HG03342 (cell line): ENCODE results near the gene APOO.
"Not testable (repeated sequence)": the region's sequence is repeated elsewhere in the genome, so short reads cannot be mapped to it uniquely, and the experiment has no call there.

Experiments used
- ATAC-seq: cut with Tn5 transposase; IDR thresholded peaks from one replicate; pipeline ENCODE4 v1.9.1; 2021; ENCODE audit warnings: mild to moderate bottlenecking, moderate library complexity; ENCODE audit not compliant: unreplicated experiment

APOO gene

DNA sequence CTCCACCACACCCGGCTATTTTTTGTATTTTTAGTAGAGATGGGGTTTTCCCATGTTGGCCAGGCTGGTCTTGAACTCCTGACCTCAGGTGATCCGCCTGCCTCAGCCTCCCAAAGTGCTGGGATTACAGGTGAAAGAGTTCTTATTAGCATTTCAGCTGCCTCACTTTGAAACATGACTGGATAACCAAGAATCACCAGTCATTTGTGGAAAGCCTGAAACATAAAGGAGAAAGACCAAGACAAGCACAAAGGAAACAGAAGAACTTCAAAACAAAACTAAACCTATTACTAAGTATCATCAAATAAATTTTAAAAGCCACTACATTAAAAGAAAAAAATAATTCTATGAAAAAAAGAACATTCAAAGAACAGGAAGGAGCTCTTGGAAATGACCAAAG lies 45.8 kb downstream of the APOO start:
- not testable (repeated sequence) for ATAC-seq

DNA sequence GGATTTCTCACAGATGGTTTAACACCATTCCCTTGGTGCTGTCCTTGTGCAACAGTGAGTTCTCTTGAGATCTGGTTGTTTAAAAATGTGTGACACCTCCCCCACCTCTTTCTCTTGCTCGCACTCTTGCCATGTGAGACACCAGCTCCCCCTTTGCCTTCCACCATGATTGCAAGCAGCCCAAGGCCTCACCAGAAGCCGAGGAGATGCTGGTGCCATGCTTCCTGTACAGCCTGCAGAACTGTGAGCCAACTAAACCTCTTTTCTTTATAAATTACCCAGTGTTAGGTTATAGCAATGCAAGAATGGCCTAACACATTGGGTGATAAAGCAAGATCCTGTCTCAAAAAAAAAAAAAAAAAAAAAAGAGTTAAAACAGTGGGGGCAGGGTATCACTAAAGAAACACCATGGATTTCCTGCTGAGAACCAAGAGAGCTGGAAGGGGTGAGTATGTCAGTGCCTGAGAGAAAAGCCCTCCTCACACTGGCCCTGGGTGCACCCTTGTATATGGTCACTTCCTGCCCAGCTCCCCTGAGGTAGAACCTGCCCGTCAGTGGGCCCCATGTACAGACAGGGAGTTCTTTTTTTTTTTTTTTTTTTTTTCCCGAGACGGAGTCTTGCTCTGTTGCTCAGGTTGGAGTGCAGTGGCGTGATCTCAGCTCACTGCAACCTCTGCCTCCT lies 46.4 kb downstream of the APOO start:
- no peak for ATAC-seq

DNA sequence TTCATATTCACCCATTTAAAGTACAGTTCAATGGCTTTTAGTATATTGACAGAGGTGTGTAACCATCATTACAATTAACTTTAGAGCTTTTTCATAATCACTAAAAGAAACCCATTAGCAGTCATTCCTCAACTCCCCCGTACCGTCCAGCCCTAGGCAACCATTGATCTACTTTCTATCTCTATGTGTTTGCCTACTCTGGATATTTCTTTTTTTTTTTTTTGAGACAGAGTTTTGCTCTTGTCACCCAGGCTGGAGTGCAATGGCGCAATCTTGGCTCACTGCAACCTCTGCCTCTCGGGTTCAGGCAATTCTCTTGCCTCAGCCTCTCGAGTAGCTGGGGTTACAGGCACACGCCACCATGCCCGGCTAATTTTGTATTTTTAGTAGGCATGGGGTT lies 48.5 kb downstream of the APOO start:
- not testable (repeated sequence) for ATAC-seq

DNA sequence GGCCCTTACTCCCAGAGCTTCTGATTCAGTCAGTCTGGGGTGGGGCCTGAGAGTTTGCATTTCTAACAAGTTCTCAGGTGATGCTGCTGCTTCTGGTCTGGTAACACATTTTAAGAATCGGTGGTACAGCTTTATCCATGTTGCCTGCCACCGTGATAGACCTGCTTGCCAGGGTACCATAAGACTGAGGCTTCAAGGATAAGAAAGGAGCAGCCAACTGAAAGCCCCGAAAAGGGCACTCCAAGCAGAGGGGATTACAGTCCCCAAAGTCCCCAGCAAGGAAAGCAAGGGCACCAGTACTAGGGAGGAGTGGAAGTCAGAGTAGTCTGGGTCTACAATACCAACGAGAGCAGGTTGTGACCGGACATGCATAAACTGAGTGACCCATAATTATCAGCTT lies 49.8 kb downstream of the APOO start:
- no peak for ATAC-seq

DNA sequence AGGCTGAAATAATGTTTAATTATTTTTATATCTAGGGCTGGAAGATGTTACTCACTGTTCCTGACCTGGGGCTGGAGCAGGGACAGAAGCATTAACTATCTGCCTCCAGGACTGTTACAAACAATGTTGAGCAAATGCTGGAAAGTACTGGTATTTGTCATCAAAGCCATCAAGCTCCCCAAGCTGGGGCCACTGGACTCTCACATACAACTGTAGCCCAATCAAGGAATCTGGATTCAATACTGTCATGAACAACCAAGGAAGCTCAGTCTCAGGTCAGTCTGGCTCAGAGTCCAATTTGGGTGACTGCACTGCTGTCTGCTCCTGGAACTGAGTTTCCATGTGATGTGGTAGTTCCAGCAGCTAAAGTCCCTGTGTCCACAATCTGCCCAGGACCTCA lies 50.4 kb downstream of the APOO start:
- ATAC-seq, result no peak

DNA sequence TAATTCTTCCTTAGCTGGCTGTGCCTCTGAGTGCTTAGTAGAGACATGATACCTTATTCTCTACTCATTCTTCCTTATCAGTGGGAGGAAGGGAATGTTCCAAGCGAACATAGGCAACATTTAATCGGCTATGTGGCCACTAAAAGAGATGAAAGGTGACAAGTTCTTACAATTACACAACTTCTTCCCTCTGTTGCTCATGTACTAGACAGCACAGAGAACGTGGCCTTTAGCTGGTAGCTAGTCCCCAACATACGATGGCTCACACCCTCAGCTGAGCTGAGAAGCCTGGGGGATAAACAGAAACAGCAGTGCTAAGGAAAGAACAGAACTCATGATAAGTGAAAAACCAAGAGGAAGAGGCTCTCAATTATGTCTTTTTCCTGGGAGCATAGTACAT lies 52.2 kb downstream of the APOO start:
- no peak for ATAC-seq

DNA sequence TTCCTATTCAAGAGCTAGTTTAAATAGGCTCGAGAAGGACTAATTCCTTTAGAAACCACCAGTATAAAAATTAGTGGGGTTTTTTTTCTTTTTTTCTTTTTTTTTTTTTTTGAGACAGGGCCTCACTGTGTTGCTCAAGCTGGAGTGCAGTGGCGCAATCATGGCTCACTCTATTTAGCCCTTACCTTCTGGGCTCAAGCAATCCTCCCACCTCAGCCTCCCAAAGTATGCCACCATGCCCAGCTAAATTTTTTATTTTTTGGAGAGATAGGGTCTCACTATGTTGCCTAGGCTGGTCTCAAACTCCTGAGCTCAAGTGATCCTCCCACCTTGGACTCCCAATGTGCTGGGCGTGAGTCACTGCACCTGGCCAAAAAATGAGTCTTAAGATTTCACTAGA lies 52.8 kb downstream of the APOO start:
- ATAC-seq, result no peak

DNA sequence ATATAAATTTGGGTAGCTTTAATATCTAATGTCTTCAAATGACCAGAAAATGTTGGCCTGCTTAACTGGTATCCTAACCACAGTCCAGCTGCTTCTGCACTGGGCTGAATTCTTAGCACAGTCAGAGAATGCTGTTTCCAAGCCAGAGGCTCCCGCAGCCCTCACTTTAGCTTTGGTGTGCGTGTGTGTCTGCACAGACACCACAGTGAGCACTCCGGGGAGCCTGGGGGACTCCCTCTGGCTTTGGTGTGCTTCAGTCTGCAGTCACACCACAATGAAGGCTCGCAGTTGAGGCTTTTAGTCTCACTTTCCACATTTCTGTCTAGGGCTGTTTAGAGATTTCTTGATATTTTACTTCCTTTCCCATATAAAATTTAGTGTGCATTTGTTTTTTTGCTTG lies 53.6 kb downstream of the APOO start:
- no peak for ATAC-seq

DNA sequence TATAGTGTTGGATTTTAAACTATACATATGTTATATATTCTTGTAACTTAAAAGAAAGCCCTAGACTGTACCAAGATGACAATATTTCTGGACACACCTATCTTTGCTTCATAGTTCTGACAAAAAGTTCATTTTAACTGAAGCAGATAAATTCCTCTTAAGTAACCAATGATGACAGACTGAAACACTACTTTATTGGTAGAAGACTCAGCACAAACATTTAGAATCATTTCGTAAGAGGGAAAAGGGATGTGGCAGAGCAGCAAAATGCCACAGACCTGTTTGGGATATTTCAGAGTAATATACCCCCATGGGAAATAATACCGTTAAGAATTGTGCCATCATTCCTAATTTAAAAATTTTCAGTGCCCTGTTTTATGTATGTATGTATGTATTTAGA lies 56.2 kb downstream of the APOO start:
- ATAC-seq, result no peak

DNA sequence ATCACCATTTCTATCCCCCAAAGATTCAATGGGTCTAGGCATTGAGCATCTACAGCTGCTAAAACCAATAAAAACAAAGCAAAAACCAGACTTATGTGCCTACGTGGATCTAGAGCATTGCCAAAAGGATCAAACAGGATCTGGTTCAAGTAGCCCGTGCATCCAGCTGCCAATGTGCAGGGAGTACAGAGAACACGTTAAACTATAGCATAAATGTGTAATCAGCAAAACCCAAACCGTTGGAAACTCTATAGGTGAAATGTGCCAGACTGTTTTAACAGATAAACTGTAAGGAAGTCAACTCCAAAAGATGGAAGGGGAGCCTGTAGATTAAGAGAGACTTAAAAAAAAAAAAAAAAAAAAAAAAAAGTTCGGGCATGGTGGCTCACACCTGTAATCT lies 58.5 kb downstream of the APOO start:
- no peak for ATAC-seq

DNA sequence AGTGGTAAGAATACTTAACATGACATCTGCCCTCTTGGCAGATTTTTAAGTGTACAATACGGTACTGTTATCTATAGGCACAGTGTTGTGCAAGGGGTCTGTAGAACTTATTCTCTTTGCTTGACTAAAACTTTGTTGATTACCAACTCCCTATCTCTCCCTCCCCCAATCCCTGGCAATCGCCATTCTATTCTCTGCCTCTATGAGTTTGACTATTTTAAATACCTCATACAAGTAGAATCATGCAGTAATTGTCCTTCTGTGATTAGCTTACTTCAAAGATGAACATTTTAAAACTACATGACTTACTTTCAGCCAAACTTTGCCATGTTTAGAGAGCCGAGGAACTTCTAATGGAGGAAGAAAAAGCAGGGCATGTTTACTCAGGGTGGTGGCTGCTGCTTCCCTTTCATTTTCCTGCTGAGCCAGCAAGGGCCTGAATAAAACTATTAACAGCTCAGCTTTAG lies 62.4 kb downstream of the APOO start:
- ATAC-seq, result no peak

DNA sequence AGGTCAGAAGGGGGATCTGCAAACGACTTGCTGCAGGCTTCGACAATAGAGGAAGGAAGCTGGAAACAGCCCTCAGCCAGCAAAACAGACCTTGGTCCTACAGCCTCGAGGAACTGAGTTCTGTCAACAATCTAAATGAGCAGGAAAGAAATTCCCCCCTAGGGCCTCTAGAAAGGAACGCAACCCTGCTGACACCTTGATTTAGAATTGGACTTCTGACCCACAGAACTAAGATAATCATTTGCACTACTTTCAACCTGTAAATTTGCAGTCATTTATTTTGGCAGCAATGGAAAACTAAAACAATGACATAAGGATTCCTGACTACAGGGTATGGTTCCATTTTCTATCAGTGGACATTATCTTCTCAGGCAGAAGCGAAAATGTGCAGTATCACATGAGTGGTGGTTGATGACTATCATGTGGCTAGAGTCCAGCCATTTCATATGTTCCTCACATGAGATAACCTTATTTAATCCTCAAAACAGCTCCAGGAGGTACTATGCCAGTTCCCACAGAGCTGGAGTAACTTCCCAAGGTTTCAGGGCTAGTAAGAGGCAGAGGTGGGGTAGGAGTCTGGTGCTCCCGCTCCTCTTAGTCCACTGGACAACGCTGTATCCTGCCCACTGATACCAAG lies 63.1 kb downstream of the APOO start:
- no peak for ATAC-seq

DNA sequence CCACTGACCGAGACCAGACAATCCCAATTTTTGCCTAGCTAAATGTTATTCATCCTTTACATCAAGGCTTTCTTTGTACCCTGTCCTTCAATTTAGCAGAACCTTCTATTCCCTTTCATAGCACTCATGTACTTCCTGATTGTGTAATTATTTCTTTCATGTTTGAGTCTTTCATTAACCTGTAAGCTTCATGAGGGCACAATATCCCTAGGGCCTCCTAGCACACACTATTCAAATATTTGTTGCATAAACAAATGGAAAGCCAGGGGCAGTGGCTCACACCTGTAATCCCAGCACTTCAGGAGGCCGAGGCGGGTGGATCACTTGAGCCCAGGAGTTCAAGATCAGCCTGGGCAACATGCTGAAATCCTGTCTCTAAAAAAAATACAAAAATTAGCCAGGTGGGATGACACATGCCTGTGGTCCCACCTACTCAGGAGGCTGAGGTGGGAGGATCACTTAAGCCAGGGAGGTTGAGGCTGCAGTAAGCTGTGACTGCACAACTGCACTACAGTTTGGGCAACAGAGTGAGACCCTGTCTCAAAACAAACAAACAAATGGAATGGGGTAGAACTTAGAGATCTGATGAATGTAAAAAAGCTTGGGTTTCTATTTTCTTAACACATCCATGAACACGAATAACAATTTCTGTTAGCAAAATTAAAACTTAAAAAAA lies 65.8 kb downstream of the APOO start:
- no peak for ATAC-seq

DNA sequence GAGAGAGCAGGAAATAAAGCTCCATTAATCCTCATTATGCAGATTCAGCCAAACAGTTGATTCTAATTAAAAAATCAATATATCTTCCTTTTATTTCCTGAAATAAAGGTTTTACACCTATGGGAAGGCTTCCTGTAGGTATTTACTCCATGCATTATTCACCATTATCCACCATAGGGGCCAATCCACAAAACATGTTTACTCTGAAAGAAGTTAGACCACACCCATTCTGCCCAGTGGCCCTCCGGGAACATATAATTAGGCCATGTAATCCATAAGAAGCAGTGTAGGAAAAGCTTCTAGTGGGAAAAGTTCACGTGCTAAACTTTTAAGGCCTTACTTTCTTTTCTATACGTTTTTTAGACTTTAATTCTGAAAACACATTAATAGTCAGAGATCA lies 67.1 kb downstream of the APOO start:
- no peak for ATAC-seq

DNA sequence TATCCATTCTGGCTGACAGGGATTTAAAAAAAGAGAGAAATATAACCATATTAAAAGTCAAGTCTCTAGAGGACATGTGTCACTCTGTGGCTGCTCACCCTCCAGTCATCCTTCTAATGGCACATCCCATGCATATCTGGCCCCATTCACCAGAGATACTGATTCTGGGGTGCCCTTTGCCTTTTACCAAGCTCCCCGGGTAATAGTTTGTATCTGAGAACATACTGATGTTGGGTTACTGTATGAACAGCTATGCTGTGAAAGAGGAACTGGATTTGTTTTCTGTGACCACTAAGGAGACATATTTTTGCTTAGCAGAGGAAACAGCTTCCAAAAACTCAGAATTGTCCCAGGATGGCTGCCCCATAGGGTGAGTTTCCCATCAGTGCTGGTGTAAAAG lies 68.8 kb downstream of the APOO start:
- ATAC-seq, result no peak

DNA sequence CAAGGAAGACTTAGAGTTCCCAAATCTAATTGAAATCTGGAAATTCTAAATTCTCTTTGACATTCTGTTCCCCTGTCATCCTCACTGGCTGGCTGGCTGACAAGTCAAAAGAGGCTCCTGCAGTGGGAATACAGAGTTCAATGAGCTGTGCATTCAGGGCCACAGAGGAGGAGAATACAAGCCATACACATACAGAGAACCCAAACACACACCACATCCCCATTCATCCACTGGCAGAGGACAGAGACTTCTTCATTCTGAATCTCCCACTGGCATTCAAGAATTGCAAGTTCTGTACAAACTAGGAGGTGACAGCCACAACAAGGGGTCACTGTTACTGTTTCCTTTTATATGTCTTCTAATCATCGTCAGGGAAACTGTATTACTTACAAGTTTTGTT lies 75.0 kb downstream of the APOO start:
- no peak for ATAC-seq

DNA sequence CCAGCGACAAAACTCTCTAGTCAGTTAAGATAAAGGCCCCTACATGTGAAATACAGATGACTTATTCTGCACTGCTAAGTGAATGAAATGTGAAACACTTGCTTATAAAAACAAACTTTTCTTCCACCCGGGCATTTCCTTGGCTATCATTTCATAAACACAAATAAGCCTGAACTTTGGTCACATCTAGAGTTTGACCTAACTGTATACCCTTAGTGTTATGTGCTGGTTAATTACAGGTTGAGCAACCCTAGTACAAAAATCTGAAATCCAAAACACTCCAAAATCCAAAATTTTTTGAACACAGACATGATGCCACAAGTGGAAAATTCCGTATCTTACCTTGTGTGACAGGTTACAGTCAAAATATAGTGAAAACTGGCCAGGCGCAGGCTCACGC lies 78.9 kb downstream of the APOO start:
- no peak for ATAC-seq

DNA sequence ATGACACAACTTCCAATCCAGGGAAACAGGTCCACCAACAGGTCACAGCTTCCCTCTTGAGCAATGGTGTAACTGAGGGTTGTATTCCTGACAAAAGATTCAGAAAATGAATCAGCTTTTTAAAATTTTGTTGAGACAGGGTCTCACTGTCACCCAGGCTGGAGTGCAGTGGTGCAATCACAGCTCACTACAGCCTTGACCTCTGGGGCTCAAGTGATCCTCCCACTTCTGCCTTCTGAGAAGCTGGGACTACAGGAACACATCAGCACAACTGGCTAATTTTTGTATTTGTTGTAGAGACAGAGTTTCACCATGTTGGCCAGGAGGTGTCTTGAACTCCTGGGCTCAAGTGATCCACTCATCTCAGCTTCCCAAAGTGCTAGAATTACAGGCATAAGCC lies 81.1 kb downstream of the APOO start:
- ATAC-seq, result no peak

DNA sequence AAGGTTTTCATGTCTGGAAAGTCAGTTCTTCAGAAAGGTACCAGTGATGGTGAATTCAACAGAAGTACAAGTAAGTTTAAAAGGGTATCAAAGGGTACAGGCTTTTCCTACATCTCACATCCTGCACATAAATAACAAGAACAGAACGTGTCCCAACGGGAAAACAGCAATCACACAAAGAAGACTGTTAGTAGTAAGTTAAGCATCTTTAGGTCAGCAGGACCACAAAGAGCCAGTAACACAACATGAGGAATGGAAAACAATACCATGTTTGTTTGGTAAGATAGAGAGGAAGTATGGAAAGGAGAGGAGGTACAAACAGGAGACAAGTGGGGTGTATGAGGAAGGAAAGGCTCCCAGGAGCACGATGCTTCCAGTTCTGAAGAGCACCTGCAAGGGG lies 81.5 kb downstream of the APOO start:
- no peak for ATAC-seq

DNA sequence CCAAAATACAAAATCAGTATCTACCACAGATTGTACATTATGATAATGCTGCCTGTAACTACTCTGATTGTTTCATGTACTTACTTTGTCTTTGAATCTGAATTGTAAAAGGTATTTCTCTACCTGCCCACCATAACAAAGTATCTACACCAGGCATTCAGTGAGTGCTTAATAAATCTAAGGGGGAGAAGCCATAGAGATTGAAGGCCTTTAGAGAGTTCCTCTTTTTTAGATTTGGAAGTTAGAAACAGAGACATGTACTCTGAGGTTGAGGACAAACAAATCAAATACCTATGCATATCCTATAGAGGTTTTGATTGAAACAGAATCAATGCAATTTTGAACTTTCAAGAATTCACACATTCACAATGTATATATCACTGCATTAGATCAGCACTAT lies 82.1 kb downstream of the APOO start:
- ATAC-seq, result no peak

DNA sequence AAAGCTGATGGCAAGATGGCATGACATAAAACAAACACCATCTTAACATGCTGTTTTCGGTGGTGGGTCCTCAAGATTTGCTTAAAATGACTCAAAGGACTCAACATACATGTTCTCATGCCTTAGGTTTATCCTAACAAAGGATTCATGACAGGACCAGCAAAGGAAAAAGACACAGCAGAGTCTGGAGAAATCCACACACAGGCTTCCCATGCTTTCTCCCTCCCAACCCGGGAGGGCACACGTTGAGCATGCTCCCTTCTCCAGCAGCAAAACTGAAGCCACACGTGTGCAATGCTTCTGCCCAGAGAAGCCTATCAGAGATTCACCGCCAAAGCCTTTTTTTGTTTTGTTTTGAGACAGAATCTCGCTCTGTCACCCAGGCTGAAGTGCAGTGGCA lies 84.9 kb downstream of the APOO start:
- ATAC-seq, result no peak

DNA sequence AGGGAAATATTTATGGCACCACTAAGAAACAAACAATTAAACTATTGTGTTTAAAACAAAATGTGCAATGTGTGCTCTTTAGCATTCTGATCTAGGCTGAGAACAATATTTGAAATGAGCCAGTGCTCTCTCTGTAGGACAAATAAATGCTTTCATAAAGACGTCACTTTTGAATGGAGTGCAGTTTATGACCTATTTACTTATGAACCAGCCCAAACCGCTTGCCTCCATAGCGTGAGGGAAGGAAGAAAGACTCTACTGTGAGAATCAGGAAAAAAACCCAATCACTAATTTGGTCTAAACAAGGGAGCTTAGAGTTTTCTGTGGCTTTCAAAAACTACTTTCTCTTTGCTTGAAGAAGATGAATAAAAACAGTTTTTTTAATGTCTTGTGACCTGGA lies 85.3 kb downstream of the APOO start:
- no peak for ATAC-seq
